Progenitor cell of endocrine pancreas (in vitro differentiated cells): ENCODE results near the gene FHAD1. TPM values are rescaled to one million over a fixed set of nuclear protein-coding genes. Genes with fewer than 3 reads are reported as not detected.

Source experiments
- DNase-seq: peaks from one replicate; pipeline ENCODE4 v3.0.0; 2021; ENCODE audit warnings: low spot score; ENCODE audit not compliant: unreplicated experiment
- H3K27ac Mint-ChIP-seq: 2 replicates; pipeline ENCODE4 v1.8.0; 2021; ENCODE audit warnings: mild to moderate bottlenecking, moderate library complexity, mixed read lengths
- H3K27me3 Mint-ChIP-seq: 2 replicates; pipeline ENCODE4 v1.8.0; 2021; ENCODE audit warnings: mixed read lengths
- H3K36me3 Mint-ChIP-seq: 2 replicates; pipeline ENCODE4 v1.8.0; 2022; ENCODE audit warnings: mixed read lengths; ENCODE audit not compliant: insufficient read depth
- H3K4me1 Mint-ChIP-seq: 2 replicates; pipeline ENCODE4 v1.8.0; 2021; ENCODE audit warnings: low read depth, mixed read lengths
- H3K4me3 Mint-ChIP-seq: 2 replicates; pipeline ENCODE4 v1.8.0; 2021; ENCODE audit warnings: low read depth, mild to moderate bottlenecking, moderate library complexity, mixed read lengths
- H3K9me3 Mint-ChIP-seq: 2 replicates; pipeline ENCODE4 v1.8.0; 2021; ENCODE audit warnings: low read depth, mixed read lengths
- CTCF ChIP-seq: fragments of 200-600 bp; sonication (generic); IDR thresholded peaks from one replicate; pipeline ENCODE4 v1.5.0; 2021; ENCODE audit warnings: antibody characterized with exemption, mild to moderate bottlenecking; ENCODE audit not compliant: unreplicated experiment
- total RNA-seq: library from RNA; stranded (reverse); gene quantifications from 2 replicates; pipeline ENCODE4 v1.2.1, GENCODE V29; 2021

FHAD1 gene
- total RNA-seq, 1 donor from 2014 or later: 5.0 TPM

- peaks cover 11% of the 10 kb centered on the region for H3K27me3 Mint-ChIP-seq
These were observed 99.5 kb downstream of the FHAD1 start for GRCh38 chr1:15346346-15347030.

GRCh38 chr1:15347182-15347581, 100.2 kb downstream of the FHAD1 start:
- no peak overlapping the region for H3K4me3 Mint-ChIP-seq
- H3K27ac Mint-ChIP-seq: no peak overlapping the region
- H3K9me3 Mint-ChIP-seq: no peaks in the 10 kb centered on the region
- H3K36me3 Mint-ChIP-seq: no peaks in the 10 kb centered on the region
- DNase-seq: no peak
- peaks cover 3% of the 10 kb centered on the region for H3K4me1 Mint-ChIP-seq
- TF ChIP-seq CTCF: no peak
- H3K27me3 Mint-ChIP-seq: peaks cover 11% of the 10 kb centered on the region

More at GRCh38 chr1:15346346-15347030, 99.5 kb downstream of the FHAD1 start:
- Mint-ChIP-seq H3K36me3 (no peaks in the 10 kb centered on the region), H3K27ac (no peak overlapping the region), H3K4me1 (no peaks in the 10 kb centered on the region), H3K4me3 (no peak overlapping the region), H3K9me3 (no peaks in the 10 kb centered on the region)
- no peak for TF ChIP-seq CTCF
- DNase-seq: no peak

- no peak overlapping the region for H3K4me3 Mint-ChIP-seq
- peaks cover 7% of the 10 kb centered on the region for H3K4me1 Mint-ChIP-seq
- peaks cover 8% of the 10 kb centered on the region for H3K27me3 Mint-ChIP-seq
- H3K9me3 Mint-ChIP-seq: no peaks in the 10 kb centered on the region
- no peak overlapping the region for H3K27ac Mint-ChIP-seq
- DNase-seq: no peak
- H3K36me3 Mint-ChIP-seq: no peaks in the 10 kb centered on the region
- no peak for TF ChIP-seq CTCF
These were observed 101.6 kb downstream of the FHAD1 start for GRCh38 chr1:15348648-15349047.

GRCh38 chr1:15349133-15349532, 102.1 kb downstream of the FHAD1 start:
- H3K4me3 Mint-ChIP-seq: no peak overlapping the region
- no peaks in the 10 kb centered on the region for H3K36me3 Mint-ChIP-seq
- no peak for TF ChIP-seq CTCF
- no peaks in the 10 kb centered on the region for H3K9me3 Mint-ChIP-seq
- H3K4me1 Mint-ChIP-seq: peaks cover 7% of the 10 kb centered on the region
- peaks cover 7% of the 10 kb centered on the region for H3K27me3 Mint-ChIP-seq
- no peak overlapping the region for H3K27ac Mint-ChIP-seq
- DNase-seq: no peak

- Mint-ChIP-seq H3K27ac (no peak overlapping the region), H3K4me1 (peaks cover 7% of the 10 kb centered on the region), H3K36me3 (no peaks in the 10 kb centered on the region), H3K4me3 (no peak overlapping the region), H3K9me3 (no peaks in the 10 kb centered on the region), H3K27me3 (peaks cover 4% of the 10 kb centered on the region)
- DNase-seq: no peak
- no peak for TF ChIP-seq CTCF
These were observed 103.1 kb downstream of the FHAD1 start for GRCh38 chr1:15350151-15350550.
